DND-41 (cell line): ENCODE data around the gene REV3L.

Source experiments
- EZH2 ChIP-seq: IDR thresholded peaks from 3 replicates; pipeline ENCODE4 v1.6.1; 2012; ENCODE audit warnings: borderline replicate concordance, low read depth, mild to moderate bottlenecking, moderate library complexity, low read length, inconsistent platforms; ENCODE audit not compliant: severe bottlenecking
- TF ChIP-seq, protein P1 (sequence below): IDR thresholded peaks from 2 replicates; pipeline ENCODE4 v1.5.1; 2012; ENCODE audit warnings: borderline replicate concordance, low read length, moderate library complexity, mild to moderate bottlenecking; ENCODE audit not compliant: poor library complexity, severe bottlenecking; ENCODE audit errors: extremely low read depth

GRCh38 chr6:111423055-111423633 is 59.9 kb downstream of the REV3L start:
- TF ChIP-seq, protein P1, sequence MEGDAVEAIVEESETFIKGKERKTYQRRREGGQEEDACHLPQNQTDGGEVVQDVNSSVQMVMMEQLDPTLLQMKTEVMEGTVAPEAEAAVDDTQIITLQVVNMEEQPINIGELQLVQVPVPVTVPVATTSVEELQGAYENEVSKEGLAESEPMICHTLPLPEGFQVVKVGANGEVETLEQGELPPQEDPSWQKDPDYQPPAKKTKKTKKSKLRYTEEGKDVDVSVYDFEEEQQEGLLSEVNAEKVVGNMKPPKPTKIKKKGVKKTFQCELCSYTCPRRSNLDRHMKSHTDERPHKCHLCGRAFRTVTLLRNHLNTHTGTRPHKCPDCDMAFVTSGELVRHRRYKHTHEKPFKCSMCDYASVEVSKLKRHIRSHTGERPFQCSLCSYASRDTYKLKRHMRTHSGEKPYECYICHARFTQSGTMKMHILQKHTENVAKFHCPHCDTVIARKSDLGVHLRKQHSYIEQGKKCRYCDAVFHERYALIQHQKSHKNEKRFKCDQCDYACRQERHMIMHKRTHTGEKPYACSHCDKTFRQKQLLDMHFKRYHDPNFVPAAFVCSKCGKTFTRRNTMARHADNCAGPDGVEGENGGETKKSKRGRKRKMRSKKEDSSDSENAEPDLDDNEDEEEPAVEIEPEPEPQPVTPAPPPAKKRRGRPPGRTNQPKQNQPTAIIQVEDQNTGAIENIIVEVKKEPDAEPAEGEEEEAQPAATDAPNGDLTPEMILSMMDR, result no peak
- no peak for TF ChIP-seq EZH2
